GM21786 (cell line): ENCODE results near the gene C1orf210.

ENCODE experiments used
- ATAC-seq: cut with Tn5 transposase; IDR thresholded peaks from one replicate; pipeline ENCODE4 v1.9.1; 2021; ENCODE audit not compliant: unreplicated experiment

Gene C1orf210

GRCh38 chr1:43285269-43285990 lies at the start of gene C1orf210:
Gene C1orf210, minus strand, starts transcription at chr1:43285581. Its CDS starts 2,311 bp downstream, at chr1:43283270.
- ATAC-seq, result no peak

- ATAC-seq, result no peak
These were observed 49.2 kb upstream of the C1orf210 start for GRCh38 chr1:43334453-43335205.

- no peak for ATAC-seq
These were observed 46.3 kb upstream of the C1orf210 start for GRCh38 chr1:43331688-43332087.

GRCh38 chr1:43329995-43330751 lies 44.8 kb upstream of the C1orf210 start:
- no peak for ATAC-seq

GRCh38 chr1:43327549-43328292 lies 42.3 kb upstream of the C1orf210 start:
- no peak for ATAC-seq

GRCh38 chr1:43325381-43325780 lies 40.0 kb upstream of the C1orf210 start:
- no peak for ATAC-seq

GRCh38 chr1:43324810-43325209 lies 39.4 kb upstream of the C1orf210 start:
- ATAC-seq, result no peak

- ATAC-seq, result no peak
These were observed 37.1 kb upstream of the C1orf210 start for GRCh38 chr1:43322506-43322905.

GRCh38 chr1:43321331-43321891 lies 36.0 kb upstream of the C1orf210 start:
- no peak for ATAC-seq

GRCh38 chr1:43319766-43320165 lies 34.4 kb upstream of the C1orf210 start:
- ATAC-seq, result no peak

- ATAC-seq, result no peak
These were observed 33.9 kb upstream of the C1orf210 start for GRCh38 chr1:43319288-43319687.

- ATAC-seq, result no peak
These were observed 33.5 kb upstream of the C1orf210 start for GRCh38 chr1:43318831-43319230.

GRCh38 chr1:43317817-43318471 lies 32.6 kb upstream of the C1orf210 start:
- ATAC-seq, result no peak

GRCh38 chr1:43316738-43317520 lies 31.5 kb upstream of the C1orf210 start:
- ATAC-seq, result no peak

GRCh38 chr1:43315963-43316737 lies 30.8 kb upstream of the C1orf210 start:
- ATAC-seq, result no peak

GRCh38 chr1:43315481-43315880 lies 30.1 kb upstream of the C1orf210 start:
- no peak for ATAC-seq

- no peak for ATAC-seq
These were observed 28.9 kb upstream of the C1orf210 start for GRCh38 chr1:43314233-43314632.

- ATAC-seq, result no peak
These were observed 28.4 kb upstream of the C1orf210 start for GRCh38 chr1:43313771-43314170.
